IPS DF 4.7 (cell line): Measurements from ENCODE around the gene HSFX1.
"Not testable (repeated sequence)": the region's sequence is repeated elsewhere in the genome, so short reads cannot be mapped to it uniquely, and the experiment has no call there.

Experiments used
- DNase-seq: peaks from one replicate; pipeline ENCODE4 v3.0.0-alpha.2; 2013; ENCODE audit warnings: low spot score; ENCODE audit errors: extremely low read depth

The HSFX1 gene

GRCh38 chrX:149773768-149774167 is at the start of gene HSFX1:
HSFX1 (plus strand) TSS chrX:149774068; CDS start chrX:149774682, 614 bp downstream.
- DNase-seq = not testable (repeated sequence)

- not testable (repeated sequence) for DNase-seq
Measured at GRCh38 chrX:149727308-149727707, 46.6 kb upstream of the HSFX1 start.

GRCh38 chrX:149742269-149742668 is 31.6 kb upstream of the HSFX1 start:
- DNase-seq = not testable (repeated sequence)

- not testable (repeated sequence) for DNase-seq
Measured at GRCh38 chrX:149746390-149747007, 27.4 kb upstream of the HSFX1 start.

- no peak for DNase-seq
Measured at GRCh38 chrX:149757206-149758067, 16.4 kb upstream of the HSFX1 start.

GRCh38 chrX:149758068-149758714 is 15.7 kb upstream of the HSFX1 start:
- DNase-seq = no peak

- DNase-seq = not testable (repeated sequence)
Measured at GRCh38 chrX:149758715-149759078, 15.2 kb upstream of the HSFX1 start.

GRCh38 chrX:149759824-149760223 is 14.0 kb upstream of the HSFX1 start:
- DNase-seq = no peak

- DNase-seq = no peak
Measured at GRCh38 chrX:149760965-149761364, 12.9 kb upstream of the HSFX1 start.

GRCh38 chrX:149761858-149762674 is 11.8 kb upstream of the HSFX1 start:
- not testable (repeated sequence) for DNase-seq

- no peak for DNase-seq
Measured at GRCh38 chrX:149762696-149763614, 10.9 kb upstream of the HSFX1 start.

GRCh38 chrX:149770344-149770743 is 3.5 kb upstream of the HSFX1 start:
- not testable (repeated sequence) for DNase-seq

- not testable (repeated sequence) for DNase-seq
Measured at GRCh38 chrX:149773026-149773425, 842 bp upstream of the HSFX1 start.

- not testable (repeated sequence) for DNase-seq
Measured at GRCh38 chrX:149777999-149778398, 4.1 kb downstream of the HSFX1 start.

- not testable (repeated sequence) for DNase-seq
Measured at GRCh38 chrX:149781727-149782126, 7.9 kb downstream of the HSFX1 start, which contains the start of gene MAGEA9. MAGEA9 (plus strand) TSS chrX:149781930; CDS start chrX:149786211, 4,281 bp downstream.

GRCh38 chrX:149795531-149795930 is 21.7 kb downstream of the HSFX1 start:
- DNase-seq = not testable (repeated sequence)

- DNase-seq = no peak
Measured at GRCh38 chrX:149799095-149799714, 25.3 kb downstream of the HSFX1 start.

- no peak for DNase-seq
Measured at GRCh38 chrX:149799938-149800337, 26.1 kb downstream of the HSFX1 start.

GRCh38 chrX:149803458-149804062 is 29.7 kb downstream of the HSFX1 start:
- no peak for DNase-seq
